ENCODE measurements around the gene PERM1. TPM values are rescaled to one million over a fixed set of nuclear protein-coding genes. Genes with fewer than 3 reads are reported as not detected.

The PERM1 gene
- total RNA-seq, 1 donor: 0.43 TPM

- H3K4me3 ChIP-seq (ENCODE audit: low read depth, low read length): no peak overlapping the region
- TF ChIP-seq CTCF (IDR thresholded peaks at IDR 0.05; ENCODE audit: insufficient read depth, low read depth, low read length): no peak
- no peak for DNase-seq (ENCODE audit: low read depth)
Measured at GRCh38 chr1:974293-974640, 7.6 kb downstream of the PERM1 start.

GRCh38 chr1:973459-974292 lies 8.2 kb downstream of the PERM1 start:
- TF ChIP-seq CTCF (IDR thresholded peaks at IDR 0.05; ENCODE audit: insufficient read depth, low read depth, low read length): no peak
- no peak for DNase-seq (ENCODE audit: low read depth)
- H3K4me3 ChIP-seq (ENCODE audit: low read depth, low read length): no peak overlapping the region

GRCh38 chr1:972726-973458 lies 9.0 kb downstream of the PERM1 start:
- no peak overlapping the region for H3K4me3 ChIP-seq (ENCODE audit: low read depth, low read length)
- no peak for DNase-seq (ENCODE audit: low read depth)
- TF ChIP-seq CTCF (IDR thresholded peaks at IDR 0.05; ENCODE audit: insufficient read depth, low read depth, low read length): no peak

GRCh38 chr1:971751-972506 lies 10.0 kb downstream of the PERM1 start:
- DNase-seq (ENCODE audit: low read depth): no peak
- TF ChIP-seq CTCF (IDR thresholded peaks at IDR 0.05; ENCODE audit: insufficient read depth, low read depth, low read length): no peak
- H3K4me3 ChIP-seq (ENCODE audit: low read depth, low read length): no peak overlapping the region

- DNase-seq (ENCODE audit: low read depth): no peak
- no peak for TF ChIP-seq CTCF (IDR thresholded peaks at IDR 0.05; ENCODE audit: insufficient read depth, low read depth, low read length)
- H3K4me3 ChIP-seq (ENCODE audit: low read depth, low read length): no peak overlapping the region
Measured at GRCh38 chr1:970973-971730, 10.7 kb downstream of the PERM1 start.

- no peak overlapping the region for H3K4me3 ChIP-seq (ENCODE audit: low read depth, low read length)
- DNase-seq (ENCODE audit: low read depth): no peak
- no peak for TF ChIP-seq CTCF (IDR thresholded peaks at IDR 0.05; ENCODE audit: insufficient read depth, low read depth, low read length)
Measured at GRCh38 chr1:970242-970972, 11.5 kb downstream of the PERM1 start.
